A172 (cell line): Measurements from ENCODE around the gene SLC22A4. TPM values are rescaled to one million over a fixed set of nuclear protein-coding genes. Genes with fewer than 3 reads are reported as not detected.

Source experiments
- total RNA-seq: library from RNA; depleted of rRNA; stranded (reverse); fragments of >200 nt; shearing (Covaris generic); gene quantifications from 2 replicates; pipeline ENCODE4 v1.2.3, GENCODE V29; 2014; rRNA removed

Gene SLC22A4
- total RNA-seq, 1 experiment from 2014 or later = 4.9 TPM

Other genes starting within 250 kb of the SLC22A4 start
- gene IL3, start 233.7 kb upstream of the SLC22A4 start, total RNA-seq = not detected in 2 replicates
- 0.67 and 1.3 TPM in 2 replicates for gene CSF2, start 220.6 kb upstream of the SLC22A4 start, total RNA-seq
- gene P4HA2, start 66.5 kb upstream of the SLC22A4 start, total RNA-seq = 58.7 and 71.7 TPM in 2 replicates
- gene PDLIM4, start 36.7 kb upstream of the SLC22A4 start, total RNA-seq = 0.05 TPM in 1 of 2 replicates, not detected in the other
- 5.7 and 5.9 TPM in 2 replicates for gene SLC22A5, start 75.3 kb downstream of the SLC22A4 start, total RNA-seq
- 4.0 and 9.1 TPM in 2 replicates for gene IRF1, start 196.4 kb downstream of the SLC22A4 start, total RNA-seq
- not detected in 2 replicates for gene IL5, start 249.1 kb downstream of the SLC22A4 start, total RNA-seq